IMR-90 (cell line): ENCODE measurements around the gene ROBO4.

Experiments used
- BHLHE40 ChIP-seq: fragments of 150-350 bp; IDR thresholded peaks from 2 replicates; pipeline ENCODE4 v1.6.1; 2016; ENCODE audit warnings: mild to moderate bottlenecking, low read depth, low read length
- CEBPB ChIP-seq: IDR thresholded peaks from 2 replicates; pipeline ENCODE4 v1.6.1; 2012; ENCODE audit warnings: low read depth, low read length, improper control_type of control experiment
- FOS ChIP-seq: fragments of 150-350 bp; IDR thresholded peaks from 2 replicates; pipeline ENCODE4 v1.6.1; 2016; ENCODE audit warnings: low read depth, low read length
- MAFK ChIP-seq: IDR thresholded peaks from 2 replicates; pipeline ENCODE4 v1.6.1; 2012; ENCODE audit warnings: low read depth, low read length, improper control_type of control experiment
- MAZ ChIP-seq: IDR thresholded peaks from 2 replicates; pipeline ENCODE4 v1.6.1; 2012; ENCODE audit warnings: low read depth, mild to moderate bottlenecking, low read length, improper control_type of control experiment, moderate library complexity, borderline replicate concordance
- MXI1 ChIP-seq: IDR thresholded peaks from 2 replicates; pipeline ENCODE4 v1.6.1; 2012; ENCODE audit warnings: low read depth, mild to moderate bottlenecking, low read length, moderate library complexity, borderline replicate concordance
- POLR2A ChIP-seq: IDR thresholded peaks from 2 replicates; pipeline ENCODE4 v1.6.1; 2012; ENCODE audit warnings: mild to moderate bottlenecking, low read depth, low read length
- RAD21 ChIP-seq: IDR thresholded peaks from 2 replicates; pipeline ENCODE4 v1.6.1; 2012; ENCODE audit warnings: low read length, improper control_type of control experiment
- RFX5 ChIP-seq: IDR thresholded peaks from 2 replicates; pipeline ENCODE4 v1.8.0; 2012; ENCODE audit warnings: low read depth, mild to moderate bottlenecking, low read length, moderate library complexity
- SMC3 ChIP-seq: fragments of 150-350 bp; IDR thresholded peaks from 2 replicates; pipeline ENCODE4 v1.6.1; 2016; ENCODE audit warnings: low read depth, mild to moderate bottlenecking, antibody characterized with exemption, low read length, moderate library complexity
- TF ChIP-seq, protein P1 (sequence below): conservative IDR thresholded peaks from 2 replicates; pipeline ENCODE4 v1.5.1; 2012; ENCODE audit warnings: mild to moderate bottlenecking, low read depth, low read length, improper control_type of control experiment
- TF ChIP-seq, protein P2 (sequence below): fragments of 150-350 bp; IDR thresholded peaks from 2 replicates; pipeline ENCODE4 v1.6.1; 2017; ENCODE audit warnings: mild to moderate bottlenecking, antibody characterized with exemption, low read length, low read depth
- TF ChIP-seq, protein P3 (sequence below): fragments of 150-350 bp; IDR thresholded peaks from 2 replicates; pipeline ENCODE4 v1.6.1; 2016; ENCODE audit warnings: low read depth, mild to moderate bottlenecking, low read length, moderate library complexity, borderline replicate concordance

DNA sequence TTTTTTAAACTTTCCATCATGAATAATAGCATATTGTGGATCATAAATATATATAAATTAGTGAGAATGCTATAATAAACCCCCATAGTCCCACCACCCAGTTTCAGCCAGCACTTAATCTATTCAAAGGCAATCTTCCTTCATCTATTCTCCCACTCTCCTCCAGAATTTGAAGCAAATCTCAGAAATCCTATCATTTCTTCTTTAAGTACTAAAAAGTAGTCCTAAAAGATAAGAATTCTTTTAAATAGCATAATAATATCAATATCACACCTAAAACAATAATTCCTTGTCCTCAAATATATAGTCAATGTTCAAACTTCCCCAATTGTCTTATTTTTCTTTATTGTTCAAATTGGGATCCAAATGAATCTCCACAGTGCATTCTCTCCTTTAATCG, 57.0 kb downstream of the ROBO4 start:
- TF ChIP-seq, protein P1, sequence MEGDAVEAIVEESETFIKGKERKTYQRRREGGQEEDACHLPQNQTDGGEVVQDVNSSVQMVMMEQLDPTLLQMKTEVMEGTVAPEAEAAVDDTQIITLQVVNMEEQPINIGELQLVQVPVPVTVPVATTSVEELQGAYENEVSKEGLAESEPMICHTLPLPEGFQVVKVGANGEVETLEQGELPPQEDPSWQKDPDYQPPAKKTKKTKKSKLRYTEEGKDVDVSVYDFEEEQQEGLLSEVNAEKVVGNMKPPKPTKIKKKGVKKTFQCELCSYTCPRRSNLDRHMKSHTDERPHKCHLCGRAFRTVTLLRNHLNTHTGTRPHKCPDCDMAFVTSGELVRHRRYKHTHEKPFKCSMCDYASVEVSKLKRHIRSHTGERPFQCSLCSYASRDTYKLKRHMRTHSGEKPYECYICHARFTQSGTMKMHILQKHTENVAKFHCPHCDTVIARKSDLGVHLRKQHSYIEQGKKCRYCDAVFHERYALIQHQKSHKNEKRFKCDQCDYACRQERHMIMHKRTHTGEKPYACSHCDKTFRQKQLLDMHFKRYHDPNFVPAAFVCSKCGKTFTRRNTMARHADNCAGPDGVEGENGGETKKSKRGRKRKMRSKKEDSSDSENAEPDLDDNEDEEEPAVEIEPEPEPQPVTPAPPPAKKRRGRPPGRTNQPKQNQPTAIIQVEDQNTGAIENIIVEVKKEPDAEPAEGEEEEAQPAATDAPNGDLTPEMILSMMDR: no peak
- no peak for TF ChIP-seq POLR2A
- TF ChIP-seq, protein P2, sequence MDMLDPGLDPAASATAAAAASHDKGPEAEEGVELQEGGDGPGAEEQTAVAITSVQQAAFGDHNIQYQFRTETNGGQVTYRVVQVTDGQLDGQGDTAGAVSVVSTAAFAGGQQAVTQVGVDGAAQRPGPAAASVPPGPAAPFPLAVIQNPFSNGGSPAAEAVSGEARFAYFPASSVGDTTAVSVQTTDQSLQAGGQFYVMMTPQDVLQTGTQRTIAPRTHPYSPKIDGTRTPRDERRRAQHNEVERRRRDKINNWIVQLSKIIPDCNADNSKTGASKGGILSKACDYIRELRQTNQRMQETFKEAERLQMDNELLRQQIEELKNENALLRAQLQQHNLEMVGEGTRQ: no peak
- TF ChIP-seq FOS: no peak
- no peak for TF ChIP-seq CEBPB
- no peak for TF ChIP-seq RAD21
- no peak for TF ChIP-seq MXI1
- no peak for TF ChIP-seq RFX5
- TF ChIP-seq, protein P3, sequence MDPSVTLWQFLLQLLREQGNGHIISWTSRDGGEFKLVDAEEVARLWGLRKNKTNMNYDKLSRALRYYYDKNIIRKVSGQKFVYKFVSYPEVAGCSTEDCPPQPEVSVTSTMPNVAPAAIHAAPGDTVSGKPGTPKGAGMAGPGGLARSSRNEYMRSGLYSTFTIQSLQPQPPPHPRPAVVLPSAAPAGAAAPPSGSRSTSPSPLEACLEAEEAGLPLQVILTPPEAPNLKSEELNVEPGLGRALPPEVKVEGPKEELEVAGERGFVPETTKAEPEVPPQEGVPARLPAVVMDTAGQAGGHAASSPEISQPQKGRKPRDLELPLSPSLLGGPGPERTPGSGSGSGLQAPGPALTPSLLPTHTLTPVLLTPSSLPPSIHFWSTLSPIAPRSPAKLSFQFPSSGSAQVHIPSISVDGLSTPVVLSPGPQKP: no peak
- no peak for TF ChIP-seq MAFK
- TF ChIP-seq BHLHE40: no peak
- no peak for TF ChIP-seq SMC3
- TF ChIP-seq MAZ: no peak
